Measurements from ENCODE around the gene COBL.
"Not testable (repeated sequence)": the region's sequence is repeated elsewhere in the genome, so short reads cannot be mapped to it uniquely, and the experiment has no call there.

The COBL gene

DNA sequence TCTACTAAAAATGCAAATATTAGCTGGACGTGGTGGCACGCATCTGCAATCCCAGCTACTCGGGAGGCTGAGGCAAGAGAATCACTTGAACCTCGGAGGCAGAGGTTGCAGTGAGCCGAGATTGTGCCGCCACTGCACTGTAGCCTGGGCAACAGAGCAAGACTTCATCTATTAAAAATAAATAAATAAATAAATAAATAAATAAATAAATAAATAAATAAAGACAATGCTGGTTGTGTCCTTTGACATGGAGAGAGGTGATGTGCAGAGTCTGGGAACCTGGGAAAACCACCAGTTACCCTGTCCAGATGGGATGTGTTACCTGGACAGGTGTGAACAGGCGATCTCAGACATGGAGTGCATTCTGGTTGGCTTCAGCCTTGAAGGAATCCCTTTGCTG is 102.5 kb downstream of the COBL start:
- ChIA-PET CTCF (no interaction called here), POLR2A (no interaction called here)
- Histone ChIP-seq H3K27me3 (replicated peaks in 2 of 5; ENCODE audit: control insufficient read depth in 4 of 5, insufficient read depth in 5 of 5, low read length in 4 of 5) (no peaks in the 10 kb centered on the region), H3K4me1 (ENCODE audit: control extremely low read depth in 1 of 4, control insufficient read depth in 4 of 4, insufficient read depth in 4 of 4, low read length in 3 of 4) (no peaks in the 10 kb centered on the region), H3K9me3 (ENCODE audit: control extremely low read depth in 1 of 5, control insufficient read depth in 4 of 5, insufficient read depth in 2 of 5, low read depth in 1 of 5, low read length in 4 of 5) (no peaks in the 10 kb centered on the region), H3K36me3 (ENCODE audit: control insufficient read depth in 4 of 4, insufficient read depth in 4 of 4, low read length in 3 of 4) (no peaks in the 10 kb centered on the region), H3K4me3 (ENCODE audit: control insufficient read depth in 1 of 7, extremely low read depth in 1 of 7, insufficient read depth in 4 of 7, low read depth in 2 of 7, low read length in 6 of 7) (no peak overlapping the region), H3K27ac (ENCODE audit: insufficient read depth in 1 of 2, low read depth in 1 of 2, low read length in 2 of 2, poor library complexity in 1 of 2, severe bottlenecking in 2 of 2) (no peak overlapping the region)
- 100% methylated on average over 4 of the region's 7 CpGs for WGBS (ENCODE audit: insufficient coverage)
- no peak for DNase-seq

DNA sequence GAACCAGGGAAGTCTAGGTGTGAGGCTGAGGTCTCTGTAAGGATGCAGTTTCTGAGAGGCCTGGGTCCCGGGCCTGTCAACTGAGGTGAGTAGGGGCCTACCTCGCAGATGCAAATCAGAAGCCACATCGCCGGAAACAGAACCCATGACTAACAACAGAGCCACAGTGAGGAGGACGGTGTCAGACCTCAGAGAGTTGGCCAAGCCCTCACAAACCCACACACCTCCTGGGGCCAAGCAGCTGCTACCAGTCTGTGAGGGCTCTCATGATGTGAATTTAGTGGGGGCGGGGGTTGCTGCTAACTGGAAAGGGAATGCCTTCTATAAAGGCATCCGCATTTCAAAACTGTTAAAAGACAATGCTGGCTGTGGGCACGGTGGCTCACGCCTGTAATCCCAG is 103.0 kb downstream of the COBL start:
- Histone ChIP-seq H3K27me3 (replicated peaks in 2 of 5; ENCODE audit: control insufficient read depth in 4 of 5, insufficient read depth in 5 of 5, low read length in 4 of 5) (no peaks in the 10 kb centered on the region), H3K4me3 (ENCODE audit: control insufficient read depth in 1 of 7, extremely low read depth in 1 of 7, insufficient read depth in 4 of 7, low read depth in 2 of 7, low read length in 6 of 7) (no peak overlapping the region), H3K4me1 (ENCODE audit: control extremely low read depth in 1 of 4, control insufficient read depth in 4 of 4, insufficient read depth in 4 of 4, low read length in 3 of 4) (no peaks in the 10 kb centered on the region), H3K27ac (ENCODE audit: insufficient read depth in 1 of 2, low read depth in 1 of 2, low read length in 2 of 2, poor library complexity in 1 of 2, severe bottlenecking in 2 of 2) (no peak overlapping the region), H3K36me3 (ENCODE audit: control insufficient read depth in 4 of 4, insufficient read depth in 4 of 4, low read length in 3 of 4) (no peaks in the 10 kb centered on the region), H3K9me3 (ENCODE audit: control extremely low read depth in 1 of 5, control insufficient read depth in 4 of 5, insufficient read depth in 2 of 5, low read depth in 1 of 5, low read length in 4 of 5) (no peaks in the 10 kb centered on the region)
- DNase-seq, result no peak
- ChIA-PET POLR2A (no interaction called here), CTCF (no interaction called here)
- 99% methylated on average over 8 of the region's 9 CpGs for WGBS (ENCODE audit: insufficient coverage)

DNA sequence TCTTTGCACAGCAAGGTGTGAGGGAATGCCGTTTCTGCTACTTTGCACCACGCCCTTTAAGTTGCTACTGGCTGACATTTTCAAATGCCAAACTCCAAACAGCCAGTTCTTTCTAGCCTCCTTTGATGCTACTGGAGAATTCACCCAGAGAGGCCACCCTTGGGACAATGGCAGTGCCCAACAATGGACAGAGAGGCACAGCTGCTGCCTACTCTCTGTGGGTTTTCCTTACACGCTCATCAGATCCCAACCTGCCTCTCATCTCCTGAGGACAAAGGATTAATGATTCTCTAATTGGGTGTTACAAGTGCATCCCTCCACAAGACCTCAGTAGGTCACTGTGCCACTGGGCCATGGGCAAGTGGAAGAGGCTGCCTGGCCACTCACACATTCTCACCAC is 105.8 kb downstream of the COBL start:
- DNase-seq, result no peak
- Histone ChIP-seq H3K9me3 (ENCODE audit: control extremely low read depth in 1 of 5, control insufficient read depth in 4 of 5, insufficient read depth in 2 of 5, low read depth in 1 of 5, low read length in 4 of 5) (peaks cover 0 to 5% (median 0%) of the 10 kb centered on the region in 5 experiments), H3K4me3 (ENCODE audit: control insufficient read depth in 1 of 7, extremely low read depth in 1 of 7, insufficient read depth in 4 of 7, low read depth in 2 of 7, low read length in 6 of 7) (no peak overlapping the region), H3K27me3 (replicated peaks in 2 of 5; ENCODE audit: control insufficient read depth in 4 of 5, insufficient read depth in 5 of 5, low read length in 4 of 5) (no peaks in the 10 kb centered on the region), H3K27ac (ENCODE audit: insufficient read depth in 1 of 2, low read depth in 1 of 2, low read length in 2 of 2, poor library complexity in 1 of 2, severe bottlenecking in 2 of 2) (no peak overlapping the region), H3K36me3 (ENCODE audit: control insufficient read depth in 4 of 4, insufficient read depth in 4 of 4, low read length in 3 of 4) (no peaks in the 10 kb centered on the region), H3K4me1 (ENCODE audit: control extremely low read depth in 1 of 4, control insufficient read depth in 4 of 4, insufficient read depth in 4 of 4, low read length in 3 of 4) (no peaks in the 10 kb centered on the region)
- CTCF ChIA-PET, result no interaction called here
- 84% methylated on average over 2 of the region's 3 CpGs for WGBS (ENCODE audit: insufficient coverage)
- POLR2A ChIA-PET, result no interaction called here

DNA sequence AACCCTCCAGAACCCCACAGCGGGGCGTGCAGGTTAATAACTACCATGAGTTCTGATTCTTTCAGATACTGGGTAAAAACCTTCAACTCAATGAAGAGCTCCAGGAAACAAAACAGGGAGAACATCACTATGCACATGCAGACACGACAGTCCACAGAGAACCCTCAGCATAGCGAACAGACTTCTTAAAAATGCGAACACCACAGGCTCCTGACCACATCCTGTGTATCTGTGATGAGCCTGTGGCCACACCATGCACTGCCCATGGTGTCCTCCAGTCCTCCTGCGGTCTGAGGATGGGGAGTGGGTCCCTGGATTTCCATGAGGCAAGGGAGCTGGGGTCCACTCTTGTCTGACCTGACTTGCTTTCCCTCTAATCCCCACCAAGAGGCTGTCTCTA is 107.2 kb downstream of the COBL start:
- no peaks in the 10 kb centered on the region for H3K4me1 ChIP-seq (ENCODE audit: control extremely low read depth in 1 of 4, control insufficient read depth in 4 of 4, insufficient read depth in 4 of 4, low read length in 3 of 4)
- CTCF ChIA-PET, result no interaction called here
- H3K36me3 ChIP-seq (ENCODE audit: control insufficient read depth in 4 of 4, insufficient read depth in 4 of 4, low read length in 3 of 4), result no peaks in the 10 kb centered on the region
- no peak overlapping the region for H3K4me3 ChIP-seq (ENCODE audit: control insufficient read depth in 1 of 7, extremely low read depth in 1 of 7, insufficient read depth in 4 of 7, low read depth in 2 of 7, low read length in 6 of 7)
- DNase-seq, result no peak
- H3K27ac ChIP-seq (ENCODE audit: insufficient read depth in 1 of 2, low read depth in 1 of 2, low read length in 2 of 2, poor library complexity in 1 of 2, severe bottlenecking in 2 of 2), result no peak overlapping the region
- H3K9me3 ChIP-seq (ENCODE audit: control extremely low read depth in 1 of 5, control insufficient read depth in 4 of 5, insufficient read depth in 2 of 5, low read depth in 1 of 5, low read length in 4 of 5), result peaks cover 0 to 5% (median 0%) of the 10 kb centered on the region in 5 experiments
- POLR2A ChIA-PET, result no interaction called here
- no peaks in the 10 kb centered on the region for H3K27me3 ChIP-seq (replicated peaks in 2 of 5; ENCODE audit: control insufficient read depth in 4 of 5, insufficient read depth in 5 of 5, low read length in 4 of 5)
- 91% methylated on average over 5 of the region's 6 CpGs for WGBS (ENCODE audit: insufficient coverage)

DNA sequence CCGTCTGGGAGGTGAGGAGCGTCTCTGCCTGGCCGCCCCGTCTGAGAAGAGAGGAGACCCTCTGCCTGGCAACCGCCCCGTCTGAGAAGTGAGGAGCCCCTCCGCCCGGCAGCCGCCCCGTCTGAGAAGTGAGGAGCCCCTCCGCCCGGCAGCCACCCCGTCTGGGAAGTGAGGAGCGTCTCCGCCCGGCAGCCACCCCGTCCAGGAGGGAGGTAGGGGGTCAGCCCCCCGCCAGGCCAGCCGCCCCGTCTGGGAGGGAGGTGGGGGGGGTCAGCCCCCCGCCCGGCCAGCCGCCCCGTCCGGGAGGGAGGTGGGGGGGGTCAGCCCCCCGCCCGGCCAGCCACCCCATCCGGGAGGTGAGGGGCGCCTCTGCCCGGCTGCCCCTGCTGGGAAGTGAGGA is 108.5 kb downstream of the COBL start:
- no CpG with 5 or more reads among the region's 30 CpGs for WGBS (ENCODE audit: insufficient coverage)
- H3K4me1 ChIP-seq (ENCODE audit: control extremely low read depth in 1 of 4, control insufficient read depth in 4 of 4, insufficient read depth in 4 of 4, low read length in 3 of 4); H3K4me3 ChIP-seq (ENCODE audit: control insufficient read depth in 1 of 7, extremely low read depth in 1 of 7, insufficient read depth in 4 of 7, low read depth in 2 of 7, low read length in 6 of 7); H3K27ac ChIP-seq (ENCODE audit: insufficient read depth in 1 of 2, low read depth in 1 of 2, low read length in 2 of 2, poor library complexity in 1 of 2, severe bottlenecking in 2 of 2); DNase-seq; H3K36me3 ChIP-seq (ENCODE audit: control insufficient read depth in 4 of 4, insufficient read depth in 4 of 4, low read length in 3 of 4); H3K27me3 ChIP-seq (replicated peaks in 2 of 5; ENCODE audit: control insufficient read depth in 4 of 5, insufficient read depth in 5 of 5, low read length in 4 of 5); POLR2A ChIA-PET; CTCF ChIA-PET: not testable (repeated sequence)
- peaks cover 0 to 11% (median 0%) of the 10 kb centered on the region in 5 experiments for H3K9me3 ChIP-seq (ENCODE audit: control extremely low read depth in 1 of 5, control insufficient read depth in 4 of 5, insufficient read depth in 2 of 5, low read depth in 1 of 5, low read length in 4 of 5)

DNA sequence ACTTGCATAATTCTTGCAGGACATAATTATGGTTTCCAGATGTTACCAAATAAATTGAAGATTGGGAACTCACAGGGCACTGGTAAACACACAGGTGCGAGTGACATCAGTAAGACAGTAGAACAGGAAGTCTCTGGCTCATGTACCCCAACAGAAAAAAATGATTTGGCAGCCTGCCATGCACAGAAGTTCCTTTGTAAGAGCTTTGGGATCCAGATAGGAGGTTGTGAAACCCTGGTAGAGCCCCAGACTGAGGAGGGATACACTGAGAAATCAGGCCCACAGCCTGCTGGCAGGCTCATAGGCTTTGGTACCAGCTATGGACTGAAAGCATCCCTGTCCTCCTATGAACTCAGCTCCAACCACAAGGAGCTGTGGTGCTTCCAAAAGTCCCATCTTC is 118.0 kb downstream of the COBL start:
- Histone ChIP-seq H3K9me3 (ENCODE audit: control extremely low read depth in 1 of 5, control insufficient read depth in 4 of 5, insufficient read depth in 2 of 5, low read depth in 1 of 5, low read length in 4 of 5) (peaks cover 0 to 10% (median 0%) of the 10 kb centered on the region in 5 experiments), H3K4me3 (ENCODE audit: control insufficient read depth in 1 of 7, extremely low read depth in 1 of 7, insufficient read depth in 4 of 7, low read depth in 2 of 7, low read length in 6 of 7) (no peak overlapping the region), H3K27ac (ENCODE audit: insufficient read depth in 1 of 2, low read depth in 1 of 2, low read length in 2 of 2, poor library complexity in 1 of 2, severe bottlenecking in 2 of 2) (no peak overlapping the region), H3K36me3 (ENCODE audit: control insufficient read depth in 4 of 4, insufficient read depth in 4 of 4, low read length in 3 of 4) (no peaks in the 10 kb centered on the region), H3K4me1 (ENCODE audit: control extremely low read depth in 1 of 4, control insufficient read depth in 4 of 4, insufficient read depth in 4 of 4, low read length in 3 of 4) (peaks cover 0 to 6% (median 0%) of the 10 kb centered on the region in 4 experiments), H3K27me3 (replicated peaks in 2 of 5; ENCODE audit: control insufficient read depth in 4 of 5, insufficient read depth in 5 of 5, low read length in 4 of 5) (no peaks in the 10 kb centered on the region)
- peak; percentile 7 to 47 (median 46) for DNase-seq
- CTCF ChIA-PET, result no interaction called here
- POLR2A ChIA-PET, result no interaction called here
- 56% methylated on average over 1 of the region's 1 CpG for WGBS (ENCODE audit: insufficient coverage)

DNA sequence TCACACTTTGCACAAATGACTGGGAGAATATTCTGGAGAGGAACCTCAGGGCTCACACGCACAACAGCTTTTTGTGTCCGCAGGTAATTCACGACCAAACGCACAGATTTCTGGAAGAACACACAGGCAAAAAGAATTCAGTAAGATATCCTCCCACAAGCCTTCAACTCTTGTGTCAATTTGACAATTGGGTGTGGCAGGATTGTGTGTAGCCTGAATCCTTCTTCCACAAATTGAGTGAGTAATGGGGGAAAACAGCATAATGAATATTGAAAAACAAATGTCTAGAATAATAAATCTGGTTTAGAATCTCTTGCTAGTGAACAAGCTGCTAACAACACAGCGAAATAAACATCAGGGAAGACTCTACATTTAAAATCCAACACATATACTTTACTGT is 125.6 kb downstream of the COBL start:
- Histone ChIP-seq H3K9me3 (ENCODE audit: control extremely low read depth in 1 of 5, control insufficient read depth in 4 of 5, insufficient read depth in 2 of 5, low read depth in 1 of 5, low read length in 4 of 5) (no peaks in the 10 kb centered on the region), H3K4me3 (ENCODE audit: control insufficient read depth in 1 of 7, extremely low read depth in 1 of 7, insufficient read depth in 4 of 7, low read depth in 2 of 7, low read length in 6 of 7) (no peak overlapping the region), H3K36me3 (ENCODE audit: control insufficient read depth in 4 of 4, insufficient read depth in 4 of 4, low read length in 3 of 4) (no peaks in the 10 kb centered on the region), H3K27me3 (replicated peaks in 2 of 5; ENCODE audit: control insufficient read depth in 4 of 5, insufficient read depth in 5 of 5, low read length in 4 of 5) (no peaks in the 10 kb centered on the region), H3K27ac (ENCODE audit: insufficient read depth in 1 of 2, low read depth in 1 of 2, low read length in 2 of 2, poor library complexity in 1 of 2, severe bottlenecking in 2 of 2) (no peak overlapping the region), H3K4me1 (ENCODE audit: control extremely low read depth in 1 of 4, control insufficient read depth in 4 of 4, insufficient read depth in 4 of 4, low read length in 3 of 4) (no peaks in the 10 kb centered on the region)
- no peak for DNase-seq
- CTCF ChIA-PET, result interaction anchor here (1.1 kb wide), 1 partner anchor 28 kb away, joined by 6 read pairs; no protein-coding TSS in a partner anchor
- POLR2A ChIA-PET, result no interaction called here
- no CpG with 5 or more reads among the region's 5 CpGs for WGBS (ENCODE audit: insufficient coverage)

Data from common myeloid progenitor, CD34-positive (primary cell).